Measurements from ENCODE around the gene C17orf78.
"Not testable (repeated sequence)": the region's sequence is repeated elsewhere in the genome, so short reads cannot be mapped to it uniquely, and the experiment has no call there.

Gene C17orf78

DNA sequence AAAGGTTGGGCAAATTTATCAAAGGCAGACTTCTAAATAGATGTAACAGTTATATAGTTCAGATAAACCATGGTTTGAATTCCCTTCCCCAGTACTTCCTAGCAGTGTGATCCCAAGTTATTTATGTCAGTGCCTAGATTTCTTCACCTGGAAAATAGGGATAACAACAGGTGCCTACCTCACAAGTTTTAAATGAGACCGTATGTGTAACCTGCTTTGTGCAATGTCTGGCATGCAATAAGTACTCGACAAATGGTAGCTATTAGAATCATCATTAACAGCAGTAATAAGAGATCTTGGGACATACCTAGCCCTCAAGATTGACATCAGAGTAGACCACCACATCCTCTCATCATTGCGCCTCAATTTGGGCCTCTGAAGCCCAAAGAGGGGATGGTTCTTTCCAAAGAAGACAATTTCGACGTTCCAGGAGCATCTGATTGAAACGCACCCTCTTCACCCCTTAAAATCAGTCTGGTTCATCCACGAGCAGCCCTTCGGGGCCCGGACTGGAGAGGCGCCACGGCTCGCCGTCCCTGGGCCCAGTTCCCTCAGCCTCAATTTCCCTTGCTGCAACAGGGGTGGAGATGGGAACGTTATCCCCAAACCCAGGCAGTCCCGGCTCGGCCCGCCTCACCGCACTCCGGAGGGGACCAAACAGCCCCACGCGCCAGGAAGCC, 30.3 kb downstream of the C17orf78 start:
- Mint-ChIP-seq H3K4me1 (peaks cover 62% of the 10 kb centered on the region), H3K27me3 (no peaks in the 10 kb centered on the region), H3K27ac (peak overlapping the region; percentile 97 to 100), H3K4me3 (peak overlapping the region; percentile 90 to 96), H3K9me3 (no peaks in the 10 kb centered on the region)
- DNase-seq (no peak), ATAC-seq (peak; percentile 13)

DNA sequence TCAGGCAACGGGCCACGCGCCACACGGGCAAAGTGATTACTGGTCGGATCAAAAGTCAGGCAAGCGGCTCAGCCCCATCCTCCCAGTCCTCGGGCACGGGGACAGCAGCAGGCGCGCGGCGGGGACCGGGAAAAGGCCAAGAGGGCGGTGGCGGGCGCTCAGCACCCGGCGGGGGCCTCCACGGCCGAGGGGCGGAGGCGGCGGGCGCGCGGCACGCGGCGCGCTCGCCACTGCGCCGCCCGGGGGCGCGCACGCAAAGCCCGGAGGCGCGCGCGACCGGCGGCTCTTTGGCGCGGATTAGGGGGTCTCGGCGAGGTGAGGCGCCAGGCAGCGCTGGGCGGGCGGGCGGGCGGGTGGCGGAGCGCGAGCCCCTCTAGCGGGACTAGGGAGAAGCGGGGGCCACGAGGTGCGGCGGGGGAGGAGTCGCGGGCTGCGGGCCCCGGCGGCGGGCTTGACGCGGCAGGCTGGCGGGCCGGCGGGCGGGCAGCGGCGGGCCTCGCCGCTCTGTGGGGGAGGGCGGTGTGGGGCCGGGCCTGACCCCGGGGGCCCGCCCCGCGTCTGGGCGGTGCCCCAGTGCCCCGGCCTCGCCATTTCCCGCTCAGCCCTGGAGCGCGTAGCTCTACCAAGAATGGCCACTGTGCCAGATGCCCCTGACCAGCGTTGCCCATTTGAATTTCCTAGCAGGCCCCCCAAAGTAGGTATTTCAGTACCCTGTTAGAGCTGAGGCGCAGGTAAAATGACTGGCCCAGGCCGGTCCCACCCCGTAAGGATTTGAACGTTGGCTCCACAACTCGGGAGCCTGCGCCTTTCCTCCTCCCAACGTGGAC, 31.1 kb downstream of the C17orf78 start, which contains the start of the genes ACACA and TADA2A:
ACACA (minus strand) TSS at position 202 of the 827 bp plus-strand sequence. CDS start 537 bp downstream, outside the sequence.
TADA2A (plus strand) TSS at position 252 of the 827 bp plus-strand sequence. CDS start 4,480 bp downstream, outside the sequence.
- ATAC-seq = peak; percentile 97
- DNase-seq = peak; percentile 78 to 80
- H3K4me1 Mint-ChIP-seq = peaks cover 70% of the 10 kb centered on the region
- peak within 1 kb of the TSS; percentile 97 to 100 for H3K27ac Mint-ChIP-seq
- H3K27me3 Mint-ChIP-seq = no peaks in the 10 kb centered on the region
- peak within 1 kb of the TSS; percentile 90 to 96 for H3K4me3 Mint-ChIP-seq
- no peaks in the 10 kb centered on the region for H3K9me3 Mint-ChIP-seq

GRCh38 chr17:37408145-37408479, 32.3 kb downstream of the C17orf78 start:
- Mint-ChIP-seq H3K4me3 (peak overlapping the region; percentile 87 to 90), H3K4me1 (peaks cover 60% of the 10 kb centered on the region), H3K27ac (peak overlapping the region; percentile 61 to 96)
- not testable (repeated sequence) for DNase-seq, ATAC-seq, H3K9me3 Mint-ChIP-seq, H3K27me3 Mint-ChIP-seq

- peaks cover 48% of the 10 kb centered on the region for H3K4me1 Mint-ChIP-seq
- DNase-seq = no peak
- H3K4me3 Mint-ChIP-seq = no peak overlapping the region
- H3K27me3 Mint-ChIP-seq = no peaks in the 10 kb centered on the region
- no peaks in the 10 kb centered on the region for H3K9me3 Mint-ChIP-seq
- H3K27ac Mint-ChIP-seq = peak overlapping the region in 1 of 2 donors; percentile 26
- no peak for ATAC-seq
These were observed 34.6 kb downstream of the C17orf78 start for GRCh38 chr17:37410357-37410756.

DNA sequence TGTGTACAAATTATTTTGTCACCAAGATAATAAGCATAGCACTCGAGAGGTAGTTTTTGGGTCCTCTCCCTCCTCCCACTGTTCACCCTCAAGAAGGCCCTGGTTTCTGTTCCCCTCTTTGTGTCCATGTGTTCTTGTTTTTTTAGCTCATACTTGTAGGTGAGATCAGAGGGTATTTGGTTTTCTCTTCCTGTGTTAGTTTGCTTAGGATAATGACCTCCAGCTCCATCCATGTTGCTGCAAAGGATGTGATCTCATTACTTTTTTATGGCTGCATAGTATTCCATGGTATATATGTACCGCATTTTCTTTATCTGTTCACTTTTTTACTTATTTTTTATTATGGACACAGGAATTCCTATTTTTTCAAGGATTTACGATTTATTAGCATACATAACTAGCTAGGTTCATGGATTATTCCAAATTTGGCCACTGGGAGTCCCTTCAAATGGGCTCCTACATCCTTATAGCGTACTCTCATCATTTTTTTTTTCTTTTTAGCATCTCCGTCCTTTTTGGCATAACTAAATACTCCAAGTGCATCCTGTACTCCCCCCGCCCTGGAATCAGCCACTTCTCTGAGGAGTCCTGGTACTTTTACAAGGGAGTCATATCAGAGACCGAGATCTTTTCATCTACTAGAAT, 38.2 kb downstream of the C17orf78 start:
- DNase-seq (no peak), ATAC-seq (no peak)
- Mint-ChIP-seq H3K4me1 (peaks cover 31% of the 10 kb centered on the region), H3K27me3 (no peaks in the 10 kb centered on the region), H3K9me3 (no peaks in the 10 kb centered on the region), H3K4me3 (no peak overlapping the region), H3K27ac (no peak overlapping the region)

DNA sequence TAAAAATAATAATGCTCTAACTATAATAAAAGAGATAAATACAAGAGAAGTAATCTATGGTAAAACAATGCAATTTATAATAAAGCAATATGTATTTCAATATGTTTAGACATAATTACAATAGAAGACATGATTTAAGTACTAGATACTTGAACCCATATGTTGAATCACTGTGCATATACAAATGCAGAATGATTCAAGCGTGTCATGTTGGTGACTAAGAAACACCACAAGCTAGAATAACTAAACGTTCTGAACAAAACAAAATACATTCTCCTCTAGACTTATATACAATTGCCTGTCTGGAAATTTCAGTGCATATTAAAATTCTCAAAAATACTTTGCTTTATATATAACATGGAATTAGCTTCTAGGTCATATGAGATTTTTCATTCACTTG, 42.1 kb downstream of the C17orf78 start:
- Mint-ChIP-seq H3K9me3 (no peaks in the 10 kb centered on the region), H3K27me3 (no peaks in the 10 kb centered on the region), H3K4me3 (no peak overlapping the region), H3K4me1 (peaks cover 10% of the 10 kb centered on the region), H3K27ac (no peak overlapping the region)
- no peak for DNase-seq
- no peak for ATAC-seq

GRCh38 chr17:37422971-37423625, 47.3 kb downstream of the C17orf78 start:
- no peaks in the 10 kb centered on the region for H3K27me3 Mint-ChIP-seq
- H3K4me3 Mint-ChIP-seq = no peak overlapping the region
- peaks cover 2% of the 10 kb centered on the region for H3K4me1 Mint-ChIP-seq
- no peak for DNase-seq
- no peak for ATAC-seq
- no peaks in the 10 kb centered on the region for H3K9me3 Mint-ChIP-seq
- H3K27ac Mint-ChIP-seq = no peak overlapping the region

- no peaks in the 10 kb centered on the region for H3K27me3 Mint-ChIP-seq
- no peak for ATAC-seq
- H3K27ac Mint-ChIP-seq = peak overlapping the region; percentile 61 to 71
- DNase-seq = no peak
- H3K9me3 Mint-ChIP-seq = no peaks in the 10 kb centered on the region
- H3K4me3 Mint-ChIP-seq = no peak overlapping the region
- H3K4me1 Mint-ChIP-seq = peaks cover 17% of the 10 kb centered on the region
These were observed 49.5 kb downstream of the C17orf78 start for GRCh38 chr17:37425268-37425667.

- H3K9me3 Mint-ChIP-seq = no peaks in the 10 kb centered on the region
- no peak overlapping the region for H3K4me3 Mint-ChIP-seq
These were observed 53.3 kb downstream of the C17orf78 start for GRCh38 chr17:37429039-37429438.

GRCh38 chr17:37429453-37429852, 53.7 kb downstream of the C17orf78 start:
- no peaks in the 10 kb centered on the region for H3K27me3 Mint-ChIP-seq
- peak overlapping the region; percentile 47 to 73 for H3K4me3 Mint-ChIP-seq
- peaks cover 33% of the 10 kb centered on the region for H3K4me1 Mint-ChIP-seq
- H3K27ac Mint-ChIP-seq = peak overlapping the region; percentile 97 to 98
- no peaks in the 10 kb centered on the region for H3K9me3 Mint-ChIP-seq
- DNase-seq (no peak), ATAC-seq (no peak)

More at GRCh38 chr17:37429039-37429438, 53.3 kb downstream of the C17orf78 start:
- Mint-ChIP-seq H3K27me3 (no peaks in the 10 kb centered on the region), H3K4me1 (peaks cover 33% of the 10 kb centered on the region), H3K27ac (peak overlapping the region; percentile 27 to 97)
- DNase-seq (no peak), ATAC-seq (no peak)

GRCh38 chr17:37430051-37430627, 54.4 kb downstream of the C17orf78 start:
- no peak for DNase-seq
- H3K4me1 Mint-ChIP-seq = peaks cover 33% of the 10 kb centered on the region
- no peaks in the 10 kb centered on the region for H3K9me3 Mint-ChIP-seq
- no peaks in the 10 kb centered on the region for H3K27me3 Mint-ChIP-seq
- ATAC-seq = peak; percentile 94
- H3K27ac Mint-ChIP-seq = peak overlapping the region; percentile 97 to 98
- H3K4me3 Mint-ChIP-seq = peak overlapping the region; percentile 47 to 73

DNA sequence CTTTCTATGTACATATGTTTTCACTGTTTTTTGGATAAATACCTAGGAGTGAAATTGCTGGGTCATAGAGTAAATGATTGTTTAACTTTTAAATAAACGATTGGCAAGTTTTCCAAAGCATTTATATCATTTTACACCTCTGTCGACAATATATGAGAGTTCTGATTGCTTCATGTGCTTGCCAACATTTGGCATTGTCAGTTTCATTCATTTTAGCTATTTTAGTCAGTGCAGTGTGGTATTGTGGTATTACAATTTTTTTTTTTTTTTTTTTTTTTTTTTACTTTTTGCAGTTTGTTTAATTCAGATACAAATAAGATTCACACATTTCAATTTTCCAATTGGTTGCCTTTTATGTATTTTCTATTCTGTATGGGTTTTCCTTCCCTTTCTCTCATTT, 56.9 kb downstream of the C17orf78 start:
- Mint-ChIP-seq H3K4me1 (peaks cover 33% of the 10 kb centered on the region), H3K9me3 (no peaks in the 10 kb centered on the region), H3K27ac (peak overlapping the region in 1 of 2 donors; percentile 25), H3K4me3 (no peak overlapping the region), H3K27me3 (no peaks in the 10 kb centered on the region)
- ATAC-seq = no peak
- no peak for DNase-seq

GRCh38 chr17:37438141-37438540, 62.4 kb downstream of the C17orf78 start:
- H3K27me3 Mint-ChIP-seq = no peaks in the 10 kb centered on the region
- no peak overlapping the region for H3K4me3 Mint-ChIP-seq
- H3K4me1 Mint-ChIP-seq = no peaks in the 10 kb centered on the region
- no peaks in the 10 kb centered on the region for H3K9me3 Mint-ChIP-seq
- ATAC-seq (no peak), DNase-seq (no peak)
- peak overlapping the region in 1 of 2 donors; percentile 13 for H3K27ac Mint-ChIP-seq

DNA sequence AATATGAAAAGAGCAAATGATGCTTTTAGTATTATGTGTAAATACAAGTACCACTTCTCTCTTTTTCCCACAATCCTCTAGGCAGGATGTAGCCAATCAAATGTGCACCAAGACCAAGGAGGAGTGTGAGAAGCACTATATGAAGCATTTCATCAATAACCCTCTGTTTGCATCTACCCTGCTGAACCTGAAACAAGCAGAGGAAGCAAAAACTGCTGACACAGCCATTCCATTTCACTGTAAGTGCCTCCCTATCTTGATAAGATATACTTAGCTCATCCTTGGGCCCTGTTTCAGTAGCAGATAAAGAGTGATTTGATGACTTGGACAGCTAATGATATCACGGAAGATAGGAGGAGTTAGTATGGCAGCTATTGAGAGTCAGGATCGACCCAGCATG, 64.6 kb downstream of the C17orf78 start:
- DNase-seq = no peak
- ATAC-seq = no peak
- no peak overlapping the region for H3K27ac Mint-ChIP-seq
- no peak overlapping the region for H3K4me3 Mint-ChIP-seq
- H3K9me3 Mint-ChIP-seq = no peaks in the 10 kb centered on the region
- H3K4me1 Mint-ChIP-seq = no peaks in the 10 kb centered on the region
- H3K27me3 Mint-ChIP-seq = no peaks in the 10 kb centered on the region

Data from stimulated activated naive CD8-positive, alpha-beta T cell treated with anti-CD3 and anti-CD28 coated beads, Interleukin-15, amount 100 ng/mL, for 72 hours (primary cell).